Stomach (tissue), 9 donors: Measurements from ENCODE around the gene EYA2. TPM values are rescaled to one million over a fixed set of nuclear protein-coding genes. Genes with fewer than 3 reads are reported as not detected.
A peak's percentile ranks its signal among the peaks of the same experiment; 100 is the strongest.

Experiments
- DNase-seq, 2 donors: peaks; one replicate each; pipeline versions ENCODE4 v3.0.0 to v3.0.0-alpha.2; 2013 to 2019
- H3K27ac ChIP-seq, 5 donors: fragments of 200-600 bp in 4 of 5; sonication (generic) in 4 of 5; one replicate each; pipeline ENCODE4 v1.5.1; 2013 to 2019; ENCODE audit warnings: mild to moderate bottlenecking in 1 of 5, moderate library complexity in 1 of 5
- H3K27me3 ChIP-seq, 3 donors: fragments of 200-600 bp; sonication (generic); one replicate each; pipeline ENCODE4 v1.5.1; 2017 to 2019; ENCODE audit warnings: mixed run types in 1 of 3
- H3K36me3 ChIP-seq, 4 donors: fragments of 200-600 bp; sonication (generic); 1 replicate in 3 of 4; 2 replicates in 1 of 4; pipeline ENCODE4 v1.5.1; 2016 to 2019
- H3K4me1 ChIP-seq, 4 donors: fragments of 200-600 bp; sonication (generic); one replicate each; pipeline ENCODE4 v1.5.1; 2016 to 2019
- H3K4me3 ChIP-seq, 4 donors: fragments of 200-600 bp; sonication (generic) in 3 of 4; one replicate each; pipeline ENCODE4 v1.5.1; 2016 to 2019; ENCODE audit warnings: mild to moderate bottlenecking in 1 of 4
- H3K9me3 ChIP-seq, 4 donors: fragments of 200-600 bp; sonication (generic); one replicate each; pipeline ENCODE4 v1.5.1; 2016 to 2019
- CTCF ChIP-seq, 7 experiments: fragments of 450-650 bp in 4 of 7; fragments of 200-600 bp in 3 of 7; sonication (generic) in 3 of 7; IDR thresholded peaks; one replicate each; pipeline ENCODE4 v1.5.1; 2016 to 2019; ENCODE audit warnings: antibody characterized with exemption in 7 of 7, control low read depth in 2 of 7, mild to moderate bottlenecking in 1 of 7
- EP300 ChIP-seq: sonication (generic); formaldehyde crosslinking; IDR thresholded peaks from one replicate; pipeline ENCODE4 v1.6.1; 2017; ENCODE audit warnings: antibody characterized with exemption
- POLR2A ChIP-seq, 4 donors: fragments of 450-650 bp; IDR thresholded peaks; one replicate each; pipeline ENCODE4 v1.6.1; 2016; ENCODE audit warnings: antibody characterized with exemption in 4 of 4, control low read depth in 2 of 4, mild to moderate bottlenecking in 1 of 4, moderate library complexity in 1 of 4
- POLR2AphosphoS5 ChIP-seq, 3 donors: sonication (generic); formaldehyde crosslinking; IDR thresholded peaks; one replicate each; pipeline ENCODE4 v1.6.1; 2016; ENCODE audit warnings: antibody characterized with exemption in 3 of 3
- WGBS, 5 donors: extraction: QIAGEN DNeasy Blood & Tissue Kit in 3 of 5; methylation state at CpG; one replicate each; pipeline versions ENCODE4 v1.1.5 to v1.1.7; 2013 to 2018; 5-methylcytosine and 5-hydroxymethylcytosine counted together
- intact Hi-C: fragments of 100-400 bp; cut with DNase I; formaldehyde crosslinking; loops from one replicate; pipeline ENCODE4 v1.15.1; 2023; ENCODE audit warnings: low total_unique reads
- polyA plus RNA-seq, 3 donors: library from polyadenylated mRNA; stranded (reverse); fragments of 200-250 nt; gene quantifications; one replicate each; pipeline ENCODE4 v1.2.3, GENCODE V29; 2013
- total RNA-seq, 5 donors: library from RNA; depleted of rRNA; stranded (reverse); fragments of >200 nt; gene quantifications; one replicate each; pipeline versions ENCODE4 v1.1.0 to v1.2.3, GENCODE V29; 2014 to 2016
- donor health status: healthy with polysubstance abuse.
- donor health status: Bipolar disorder and iron deficiency.
- donor health status: healthy.

EYA2 gene
- total and polyA plus RNA-seq, 8 donors = 1.8 to 86.2 (median 5.5) TPM

GRCh38 chr20:47013606-47014005 is 119.0 kb downstream of the EYA2 start:
- WGBS, 5 donors = 80 to 91% (median 86%) methylated on average over 8 of the region's 8 CpGs
- intact Hi-C loops = no loop called here
- no peaks in the 10 kb centered on the region for H3K36me3 ChIP-seq

GRCh38 chr20:47016068-47016664 is 121.5 kb downstream of the EYA2 start:
- WGBS, 5 donors = 79 to 89% (median 86%) methylated on average over 8 of the region's 8 CpGs
- no peaks in the 10 kb centered on the region for H3K36me3 ChIP-seq
- peak in 1 of 2 donors; percentile 30 for DNase-seq
- H3K4me1 ChIP-seq = peaks cover 0 to 12% (median 0%) of the 10 kb centered on the region in 4 donors
- TF ChIP-seq POLR2A (IDR thresholded peaks at IDR 0.05) (no peak), CTCF (IDR thresholded peaks at IDR 0.05) (no peak), EP300 (no peak), POLR2AphosphoS5 (IDR thresholded peaks at IDR 0.05) (no peak)
- H3K27me3 ChIP-seq = no peaks in the 10 kb centered on the region
- H3K4me3 ChIP-seq = no peak overlapping the region
- H3K27ac ChIP-seq = no peak overlapping the region
- no peaks in the 10 kb centered on the region for H3K9me3 ChIP-seq
- intact Hi-C loops = no loop called here

More at GRCh38 chr20:47013606-47014005, 119.0 kb downstream of the EYA2 start:
- TF ChIP-seq CTCF (IDR thresholded peaks at IDR 0.05) (no peak), EP300 (no peak), POLR2AphosphoS5 (IDR thresholded peaks at IDR 0.05) (no peak), POLR2A (IDR thresholded peaks at IDR 0.05) (no peak)
- H3K9me3 ChIP-seq = no peaks in the 10 kb centered on the region
- no peak overlapping the region for H3K27ac ChIP-seq
- DNase-seq = no peak
- no peaks in the 10 kb centered on the region for H3K27me3 ChIP-seq
- H3K4me1 ChIP-seq = peaks cover 0 to 1% (median 0%) of the 10 kb centered on the region in 4 donors
- no peak overlapping the region for H3K4me3 ChIP-seq

- intact Hi-C loops = no loop called here
- no peak for TF ChIP-seq EP300
- TF ChIP-seq CTCF (IDR thresholded peaks at IDR 0.05) = no peak
- TF ChIP-seq POLR2AphosphoS5 (IDR thresholded peaks at IDR 0.05) = no peak
- no peak for TF ChIP-seq POLR2A (IDR thresholded peaks at IDR 0.05)
- DNase-seq = no peak
- no peaks in the 10 kb centered on the region for H3K9me3 ChIP-seq
- peaks cover 0 to 4% (median 0%) of the 10 kb centered on the region in 3 donors for H3K27me3 ChIP-seq
- WGBS, 5 donors = 76 to 90% (median 81%) methylated on average over 11 of the region's 11 CpGs
- H3K4me3 ChIP-seq = no peak overlapping the region
- H3K4me1 ChIP-seq = peaks cover 0 to 12% (median 0%) of the 10 kb centered on the region in 4 donors
- no peak overlapping the region for H3K27ac ChIP-seq
- H3K36me3 ChIP-seq = no peaks in the 10 kb centered on the region
These were observed 123.7 kb downstream of the EYA2 start for GRCh38 chr20:47018381-47018780.

DNA sequence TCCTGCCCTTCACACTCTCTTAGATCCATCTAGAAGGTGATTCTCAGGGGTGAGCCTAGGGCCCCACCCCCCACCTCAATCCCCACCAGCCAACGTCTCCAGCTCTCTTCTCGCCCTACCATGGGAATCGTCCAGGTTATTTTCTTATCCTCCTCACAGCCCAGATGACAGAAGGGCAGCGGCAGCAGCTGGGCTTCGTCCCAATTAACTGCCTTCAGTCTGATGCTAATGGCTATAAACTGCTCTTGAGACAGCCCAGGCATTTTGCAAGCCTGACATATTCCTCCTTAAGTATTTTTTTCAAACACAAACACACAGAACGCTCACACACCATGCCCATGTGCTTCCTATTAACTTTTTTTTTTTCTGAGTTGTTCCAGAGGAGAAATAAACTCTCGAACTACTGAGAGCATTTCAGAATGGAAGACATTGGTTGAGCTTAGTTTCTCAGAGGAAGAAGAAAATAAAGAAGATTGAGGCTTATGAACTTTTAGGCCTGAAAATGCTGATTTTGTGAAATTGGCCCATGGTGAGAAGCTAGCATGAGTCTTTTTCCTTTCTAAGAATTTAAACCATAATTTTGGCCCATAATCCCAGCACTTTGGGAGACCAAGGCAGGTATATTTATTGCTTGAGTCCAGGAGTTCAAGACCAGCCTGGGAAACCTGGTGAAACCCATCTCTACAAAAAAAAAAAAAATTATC is 124.6 kb downstream of the EYA2 start:
- Histone ChIP-seq H3K4me1 (peaks cover 0 to 12% (median 0%) of the 10 kb centered on the region in 4 donors), H3K27ac (no peak overlapping the region), H3K9me3 (no peaks in the 10 kb centered on the region), H3K27me3 (peaks cover 0 to 5% (median 0%) of the 10 kb centered on the region in 3 donors), H3K36me3 (no peaks in the 10 kb centered on the region), H3K4me3 (no peak overlapping the region)
- peak in 1 of 2 donors; percentile 83 for DNase-seq
- 31 to 47% (median 45%) methylated on average over 7 of the region's 7 CpGs for WGBS, 5 donors
- intact Hi-C loops = no loop called here
- TF ChIP-seq CTCF (IDR thresholded peaks at IDR 0.05) (no peak), POLR2AphosphoS5 (IDR thresholded peaks at IDR 0.05) (peak in 2 of 3 donors; percentile 32 to 54), EP300 (no peak)
